Measurements from ENCODE around the gene LDAH. TPM values are rescaled to one million over a fixed set of nuclear protein-coding genes. Genes with fewer than 3 reads are reported as not detected.

LDAH gene
- 10 to 100 TPM in 3 of 4 donors, 1 to 10 TPM in 1; 7.5 to 58.5 (median 15.2) TPM for total RNA-seq

DNA sequence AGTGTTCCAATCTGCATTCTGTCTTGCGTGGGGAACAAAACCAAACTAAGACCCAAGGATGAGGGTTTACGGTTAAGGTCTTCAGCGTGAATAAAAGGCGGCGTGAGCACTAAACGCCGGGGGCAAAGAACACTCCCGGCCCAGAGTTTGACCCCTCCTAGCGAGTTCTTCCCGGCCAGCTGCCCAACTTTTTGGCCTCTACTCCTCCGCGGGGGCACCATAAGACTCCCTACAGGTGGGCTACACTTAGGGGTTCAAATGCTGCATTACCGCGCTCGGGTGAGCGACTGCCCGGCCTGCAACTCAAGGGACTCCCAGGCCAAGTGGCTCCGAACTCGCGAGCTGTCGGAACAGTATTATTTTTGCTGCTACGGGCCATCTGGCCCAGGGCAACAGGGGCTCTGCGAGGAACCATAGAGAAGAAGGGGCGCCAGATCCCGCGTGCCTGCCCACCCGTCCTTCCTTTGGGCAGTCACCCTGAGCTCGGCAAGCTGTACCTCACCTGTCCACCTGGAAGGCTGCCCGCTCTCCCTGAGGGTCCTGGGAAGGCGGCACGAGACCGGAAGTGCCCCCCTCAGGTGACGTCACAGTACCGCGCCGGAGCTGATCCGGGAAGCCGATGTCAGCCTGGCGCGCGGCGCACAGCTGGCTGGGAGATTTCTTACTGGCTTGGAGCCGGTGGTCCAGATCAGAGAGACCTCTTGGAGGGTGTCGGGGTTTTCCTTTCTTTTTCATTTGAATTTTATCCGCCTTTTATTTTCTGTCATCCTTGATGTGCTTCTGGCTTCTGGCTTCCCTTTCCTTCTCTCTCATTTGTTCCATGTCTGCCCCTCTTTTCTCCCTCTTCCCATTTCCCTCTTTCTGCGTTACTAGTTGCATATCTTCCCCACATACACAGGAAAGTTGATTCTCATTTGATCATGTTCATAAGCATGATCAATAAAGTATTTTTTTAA, at the start of gene LDAH:
Gene LDAH, minus strand, starts transcription at position 567 of the 956 bp plus-strand sequence. CDS start 21,638 bp downstream, outside the sequence.
- DNase-seq = peak; percentile 93
- Histone ChIP-seq H3K27me3 (peaks cover 7% of the 10 kb centered on the region), H3K9me3 (no peaks in the 10 kb centered on the region), H3K4me3 (peak within 1 kb of the TSS; percentile 58 to 69 (median 66)), H3K4me1 (peaks cover 0 to 7% (median 3%) of the 10 kb centered on the region in 4 donors), H3K27ac (peak within 1 kb of the TSS; percentile 89 to 93 (median 92)), H3K36me3 (no peaks in the 10 kb centered on the region)
- WGBS, 2 donors (ENCODE audit: low coverage in 1 of 2) = 0 to 1% methylated on average over 13 to 34 of the region's 46 CpGs
- in situ Hi-C loops (cut with MboI; ENCODE audit: low pct_ligation_motif_present in 1 of 4, low pct_unique_long_range_greater_than_20kb in 1 of 4, low sequenced_read_pairs in 3 of 4) = no loop called here
- TF ChIP-seq EP300 (IDR thresholded peaks at IDR 0.05; ENCODE audit: low read depth) = peak; percentile 67
- peak; percentile 61 for TF ChIP-seq POLR2A (IDR thresholded peaks at IDR 0.05)
- TF ChIP-seq POLR2AphosphoS5 (IDR thresholded peaks at IDR 0.05) = peak; percentile 83 to 87 (median 85)
- TF ChIP-seq, protein P1, sequence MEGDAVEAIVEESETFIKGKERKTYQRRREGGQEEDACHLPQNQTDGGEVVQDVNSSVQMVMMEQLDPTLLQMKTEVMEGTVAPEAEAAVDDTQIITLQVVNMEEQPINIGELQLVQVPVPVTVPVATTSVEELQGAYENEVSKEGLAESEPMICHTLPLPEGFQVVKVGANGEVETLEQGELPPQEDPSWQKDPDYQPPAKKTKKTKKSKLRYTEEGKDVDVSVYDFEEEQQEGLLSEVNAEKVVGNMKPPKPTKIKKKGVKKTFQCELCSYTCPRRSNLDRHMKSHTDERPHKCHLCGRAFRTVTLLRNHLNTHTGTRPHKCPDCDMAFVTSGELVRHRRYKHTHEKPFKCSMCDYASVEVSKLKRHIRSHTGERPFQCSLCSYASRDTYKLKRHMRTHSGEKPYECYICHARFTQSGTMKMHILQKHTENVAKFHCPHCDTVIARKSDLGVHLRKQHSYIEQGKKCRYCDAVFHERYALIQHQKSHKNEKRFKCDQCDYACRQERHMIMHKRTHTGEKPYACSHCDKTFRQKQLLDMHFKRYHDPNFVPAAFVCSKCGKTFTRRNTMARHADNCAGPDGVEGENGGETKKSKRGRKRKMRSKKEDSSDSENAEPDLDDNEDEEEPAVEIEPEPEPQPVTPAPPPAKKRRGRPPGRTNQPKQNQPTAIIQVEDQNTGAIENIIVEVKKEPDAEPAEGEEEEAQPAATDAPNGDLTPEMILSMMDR (IDR thresholded peaks at IDR 0.05) = no peak
- intact Hi-C loops (cut with DNase I; ENCODE audit: low total_unique reads) = loop anchor here (10.0 kb wide), 1 partner anchor 142 kb away; no protein-coding TSS in a partner anchor

DNA sequence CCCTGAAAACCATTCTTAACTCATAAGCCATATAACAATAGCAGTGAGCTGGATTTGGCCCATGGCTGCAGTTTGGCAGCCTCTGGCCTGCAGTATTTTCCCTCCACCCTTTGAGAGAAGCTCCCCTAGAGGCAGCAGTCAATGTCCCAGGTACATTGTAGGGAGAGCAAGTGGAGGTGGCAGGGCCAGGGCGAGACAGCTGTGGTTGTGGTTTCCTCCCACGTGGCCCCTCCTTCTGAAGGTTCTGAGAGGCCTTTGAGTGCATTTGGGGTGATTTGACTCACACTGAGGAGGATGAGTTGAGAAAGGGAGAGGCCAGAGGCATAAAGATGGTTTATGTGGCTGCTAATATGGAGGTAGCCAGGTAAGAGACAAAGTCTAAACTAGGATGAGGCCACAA, 45.5 kb upstream of the LDAH start:
- H3K36me3 ChIP-seq = no peaks in the 10 kb centered on the region
- peaks cover 0 to 7% of the 10 kb centered on the region in 2 donors for H3K9me3 ChIP-seq
- TF ChIP-seq, protein P1 (IDR thresholded peaks at IDR 0.05) = no peak
- TF ChIP-seq POLR2AphosphoS5 (IDR thresholded peaks at IDR 0.05) (no peak), EP300 (IDR thresholded peaks at IDR 0.05; ENCODE audit: low read depth) (no peak), POLR2A (IDR thresholded peaks at IDR 0.05) (no peak)
- intact Hi-C loops (cut with DNase I; ENCODE audit: low total_unique reads) (no loop called here), in situ Hi-C loops (cut with MboI; ENCODE audit: low pct_ligation_motif_present in 1 of 4, low pct_unique_long_range_greater_than_20kb in 1 of 4, low sequenced_read_pairs in 3 of 4) (no loop called here)
- WGBS, 2 donors (ENCODE audit: low coverage in 1 of 2) = 11 to 27% methylated on average over 2 of the region's 2 CpGs
- no peak overlapping the region for H3K4me3 ChIP-seq
- no peaks in the 10 kb centered on the region for H3K4me1 ChIP-seq
- H3K27me3 ChIP-seq = no peaks in the 10 kb centered on the region
- no peak for DNase-seq
- no peak overlapping the region for H3K27ac ChIP-seq

DNA sequence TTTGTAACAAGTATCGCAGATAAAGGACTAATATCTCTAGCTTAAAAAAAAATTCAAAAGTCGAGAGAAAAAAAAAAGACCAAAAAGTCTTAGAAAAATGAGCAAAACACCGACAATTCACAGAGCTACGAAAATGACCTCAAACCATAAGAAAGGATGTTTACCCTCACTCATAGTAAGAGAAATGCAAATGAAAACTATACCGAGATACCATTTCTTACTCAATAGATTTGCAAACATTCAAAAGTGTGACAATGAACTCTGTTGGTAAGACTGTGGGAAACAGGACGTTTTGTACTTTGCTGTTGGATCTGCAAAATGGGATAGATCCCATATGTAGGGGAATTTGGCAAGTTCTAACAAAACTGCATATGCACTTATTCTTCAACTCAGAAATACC, 39.9 kb upstream of the LDAH start:
- no peak for TF ChIP-seq POLR2AphosphoS5 (IDR thresholded peaks at IDR 0.05)
- no peak for TF ChIP-seq EP300 (IDR thresholded peaks at IDR 0.05; ENCODE audit: low read depth)
- H3K36me3 ChIP-seq = no peaks in the 10 kb centered on the region
- no peak for DNase-seq
- H3K27ac ChIP-seq = no peak overlapping the region
- 57 to 70% methylated on average over 6 of the region's 6 CpGs for WGBS, 2 donors (ENCODE audit: low coverage in 1 of 2)
- H3K27me3 ChIP-seq = no peaks in the 10 kb centered on the region
- H3K4me1 ChIP-seq = no peaks in the 10 kb centered on the region
- H3K9me3 ChIP-seq = peaks cover 0 to 7% of the 10 kb centered on the region in 2 donors
- no peak overlapping the region for H3K4me3 ChIP-seq
- in situ Hi-C loops (cut with MboI; ENCODE audit: low pct_ligation_motif_present in 1 of 4, low pct_unique_long_range_greater_than_20kb in 1 of 4, low sequenced_read_pairs in 3 of 4) = no loop called here
- intact Hi-C loops (cut with DNase I; ENCODE audit: low total_unique reads) = no loop called here

DNA sequence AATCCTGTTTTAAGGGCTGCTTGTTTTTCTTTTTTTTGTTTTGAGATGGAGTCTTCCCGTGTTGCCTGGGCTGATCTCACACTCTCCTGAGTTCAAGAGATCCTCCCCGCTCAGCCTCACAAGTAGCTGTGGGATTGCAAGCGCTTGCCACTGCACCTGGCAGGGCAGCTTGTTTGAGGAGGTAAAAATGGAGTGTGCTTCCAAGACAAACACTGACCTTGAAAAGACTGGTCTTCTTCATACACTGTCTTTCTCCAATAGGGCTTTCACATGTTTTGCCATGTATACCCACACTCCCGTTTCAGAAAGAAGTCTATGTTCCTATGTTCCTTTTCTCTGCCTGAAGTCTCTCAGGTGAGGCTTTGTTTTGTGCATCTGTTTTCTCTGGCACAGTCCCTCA, 32.6 kb upstream of the LDAH start:
- TF ChIP-seq POLR2AphosphoS5 (IDR thresholded peaks at IDR 0.05) = no peak
- TF ChIP-seq, protein P1 (IDR thresholded peaks at IDR 0.05) = no peak
- no peak for TF ChIP-seq POLR2A (IDR thresholded peaks at IDR 0.05)
- no peak for TF ChIP-seq EP300 (IDR thresholded peaks at IDR 0.05; ENCODE audit: low read depth)
- Histone ChIP-seq H3K36me3 (no peaks in the 10 kb centered on the region), H3K4me1 (no peaks in the 10 kb centered on the region), H3K27me3 (no peaks in the 10 kb centered on the region), H3K9me3 (no peaks in the 10 kb centered on the region), H3K4me3 (no peak overlapping the region), H3K27ac (no peak overlapping the region)
- in situ Hi-C loops (cut with MboI; ENCODE audit: low pct_ligation_motif_present in 1 of 4, low pct_unique_long_range_greater_than_20kb in 1 of 4, low sequenced_read_pairs in 3 of 4) (no loop called here), intact Hi-C loops (cut with DNase I; ENCODE audit: low total_unique reads) (no loop called here)
- WGBS, 2 donors (ENCODE audit: low coverage in 1 of 2) = 40 to 86% methylated on average over 1 to 4 of the region's 4 CpGs
- no peak for DNase-seq
